ENCODE data around the gene SPTLC3.

SPTLC3 gene

GRCh38 chr20:13022401-13023155, 13.8 kb downstream of the SPTLC3 start:
- H3K27me3 ChIP-seq (ENCODE audit: insufficient read depth, insufficient read length): no peaks in the 10 kb centered on the region
- DNase-seq (ENCODE audit: low read depth, low spot score): no peak
- no peaks in the 10 kb centered on the region for H3K36me3 ChIP-seq (ENCODE audit: insufficient read depth, insufficient read length, low read length)
- no peak overlapping the region for H3K4me3 ChIP-seq (ENCODE audit: insufficient read length, low read depth)
- TF ChIP-seq SUZ12 (IDR thresholded peaks at IDR 0.05; ENCODE audit: extremely low read depth, insufficient read depth, insufficient read length): no peak
- TF ChIP-seq YY1 (IDR thresholded peaks at IDR 0.05; ENCODE audit: insufficient read depth, insufficient read length): no peak
- H3K9ac ChIP-seq (ENCODE audit: insufficient read length, low read depth): no peak overlapping the region
- no peaks in the 10 kb centered on the region for H3K4me1 ChIP-seq (ENCODE audit: insufficient read depth, insufficient read length)
- H3K9me3 ChIP-seq (ENCODE audit: insufficient read depth, low read length): peaks cover 22% of the 10 kb centered on the region

- Histone ChIP-seq H3K4me1 (ENCODE audit: insufficient read depth, insufficient read length) (no peaks in the 10 kb centered on the region), H3K9ac (ENCODE audit: insufficient read length, low read depth) (no peak overlapping the region), H3K27me3 (ENCODE audit: insufficient read depth, insufficient read length) (no peaks in the 10 kb centered on the region), H3K4me3 (ENCODE audit: insufficient read length, low read depth) (no peak overlapping the region), H3K9me3 (ENCODE audit: insufficient read depth, low read length) (peaks cover 22% of the 10 kb centered on the region), H3K36me3 (ENCODE audit: insufficient read depth, insufficient read length, low read length) (no peaks in the 10 kb centered on the region)
- TF ChIP-seq ZNF274 (IDR thresholded peaks at IDR 0.05; ENCODE audit: low read depth, low read length): no peak
- no peak for TF ChIP-seq YY1 (IDR thresholded peaks at IDR 0.05; ENCODE audit: insufficient read depth, insufficient read length)
- TF ChIP-seq SUZ12 (IDR thresholded peaks at IDR 0.05; ENCODE audit: extremely low read depth, insufficient read depth, insufficient read length): no peak
- no peak for DNase-seq (ENCODE audit: low read depth, low spot score)
These were observed 15.8 kb downstream of the SPTLC3 start for GRCh38 chr20:13024596-13024995.

- TF ChIP-seq ZNF274 (IDR thresholded peaks at IDR 0.05; ENCODE audit: low read depth, low read length) (no peak), YY1 (IDR thresholded peaks at IDR 0.05; ENCODE audit: insufficient read depth, insufficient read length) (no peak), SUZ12 (IDR thresholded peaks at IDR 0.05; ENCODE audit: extremely low read depth, insufficient read depth, insufficient read length) (no peak)
- Histone ChIP-seq H3K9me3 (ENCODE audit: insufficient read depth, low read length) (peaks cover 22% of the 10 kb centered on the region), H3K9ac (ENCODE audit: insufficient read length, low read depth) (no peak overlapping the region), H3K4me1 (ENCODE audit: insufficient read depth, insufficient read length) (no peaks in the 10 kb centered on the region), H3K4me3 (ENCODE audit: insufficient read length, low read depth) (no peak overlapping the region), H3K27me3 (ENCODE audit: insufficient read depth, insufficient read length) (no peaks in the 10 kb centered on the region), H3K36me3 (ENCODE audit: insufficient read depth, insufficient read length, low read length) (no peaks in the 10 kb centered on the region)
- no peak for DNase-seq (ENCODE audit: low read depth, low spot score)
These were observed 16.4 kb downstream of the SPTLC3 start for GRCh38 chr20:13025181-13025580.

GRCh38 chr20:13028001-13028400, 19.2 kb downstream of the SPTLC3 start:
- Histone ChIP-seq H3K36me3 (ENCODE audit: insufficient read depth, insufficient read length, low read length) (no peaks in the 10 kb centered on the region), H3K9ac (ENCODE audit: insufficient read length, low read depth) (no peak overlapping the region), H3K4me3 (ENCODE audit: insufficient read length, low read depth) (no peak overlapping the region), H3K27me3 (ENCODE audit: insufficient read depth, insufficient read length) (no peaks in the 10 kb centered on the region), H3K4me1 (ENCODE audit: insufficient read depth, insufficient read length) (no peaks in the 10 kb centered on the region), H3K9me3 (ENCODE audit: insufficient read depth, low read length) (no peaks in the 10 kb centered on the region; the same call in 1 of the 2 replicates)
- TF ChIP-seq ZNF274 (IDR thresholded peaks at IDR 0.05; ENCODE audit: low read depth, low read length) (no peak), YY1 (IDR thresholded peaks at IDR 0.05; ENCODE audit: insufficient read depth, insufficient read length) (no peak), SUZ12 (IDR thresholded peaks at IDR 0.05; ENCODE audit: extremely low read depth, insufficient read depth, insufficient read length) (no peak)
- no peak for DNase-seq (ENCODE audit: low read depth, low spot score)

GRCh38 chr20:13028673-13029072, 19.9 kb downstream of the SPTLC3 start:
- Histone ChIP-seq H3K9ac (ENCODE audit: insufficient read length, low read depth) (no peak overlapping the region), H3K4me1 (ENCODE audit: insufficient read depth, insufficient read length) (no peaks in the 10 kb centered on the region), H3K27me3 (ENCODE audit: insufficient read depth, insufficient read length) (no peaks in the 10 kb centered on the region), H3K9me3 (ENCODE audit: insufficient read depth, low read length) (no peaks in the 10 kb centered on the region; the same call in 1 of the 2 replicates), H3K4me3 (ENCODE audit: insufficient read length, low read depth) (no peak overlapping the region), H3K36me3 (ENCODE audit: insufficient read depth, insufficient read length, low read length) (no peaks in the 10 kb centered on the region)
- no peak for TF ChIP-seq ZNF274 (IDR thresholded peaks at IDR 0.05; ENCODE audit: low read depth, low read length)
- no peak for TF ChIP-seq YY1 (IDR thresholded peaks at IDR 0.05; ENCODE audit: insufficient read depth, insufficient read length)
- DNase-seq (ENCODE audit: low read depth, low spot score): no peak

GRCh38 chr20:13029687-13030375, 21.1 kb downstream of the SPTLC3 start:
- Histone ChIP-seq H3K4me1 (ENCODE audit: insufficient read depth, insufficient read length) (no peaks in the 10 kb centered on the region), H3K9ac (ENCODE audit: insufficient read length, low read depth) (no peak overlapping the region), H3K4me3 (ENCODE audit: insufficient read length, low read depth) (no peak overlapping the region), H3K27me3 (ENCODE audit: insufficient read depth, insufficient read length) (no peaks in the 10 kb centered on the region), H3K36me3 (ENCODE audit: insufficient read depth, insufficient read length, low read length) (no peaks in the 10 kb centered on the region), H3K9me3 (ENCODE audit: insufficient read depth, low read length) (no peaks in the 10 kb centered on the region; the same call in 1 of the 2 replicates)
- no peak for TF ChIP-seq YY1 (IDR thresholded peaks at IDR 0.05; ENCODE audit: insufficient read depth, insufficient read length)
- no peak for TF ChIP-seq ZNF274 (IDR thresholded peaks at IDR 0.05; ENCODE audit: low read depth, low read length)
- TF ChIP-seq SUZ12 (IDR thresholded peaks at IDR 0.05; ENCODE audit: extremely low read depth, insufficient read depth, insufficient read length): no peak
- peak; percentile 9 for DNase-seq (ENCODE audit: low read depth, low spot score)

- TF ChIP-seq YY1 (IDR thresholded peaks at IDR 0.05; ENCODE audit: insufficient read depth, insufficient read length): no peak
- TF ChIP-seq ZNF274 (IDR thresholded peaks at IDR 0.05; ENCODE audit: low read depth, low read length): no peak
- TF ChIP-seq SUZ12 (IDR thresholded peaks at IDR 0.05; ENCODE audit: extremely low read depth, insufficient read depth, insufficient read length): no peak
- H3K4me3 ChIP-seq (ENCODE audit: insufficient read length, low read depth): no peak overlapping the region
- no peaks in the 10 kb centered on the region for H3K27me3 ChIP-seq (ENCODE audit: insufficient read depth, insufficient read length)
- H3K36me3 ChIP-seq (ENCODE audit: insufficient read depth, insufficient read length, low read length): no peaks in the 10 kb centered on the region
- DNase-seq (ENCODE audit: low read depth, low spot score): no peak
- no peak overlapping the region for H3K9ac ChIP-seq (ENCODE audit: insufficient read length, low read depth)
- no peaks in the 10 kb centered on the region for H3K4me1 ChIP-seq (ENCODE audit: insufficient read depth, insufficient read length)
- no peaks in the 10 kb centered on the region; the same call in 1 of the 2 replicates for H3K9me3 ChIP-seq (ENCODE audit: insufficient read depth, low read length)
These were observed 23.0 kb downstream of the SPTLC3 start for GRCh38 chr20:13031751-13032150.
